GM21423 (cell line): ENCODE data around the gene SLC38A4.

Experiments used
- ATAC-seq: cut with Tn5 transposase; IDR thresholded peaks from one replicate; pipeline ENCODE4 v1.9.1; 2021; ENCODE audit warnings: mild to moderate bottlenecking, moderate library complexity; ENCODE audit not compliant: unreplicated experiment

SLC38A4 gene

DNA sequence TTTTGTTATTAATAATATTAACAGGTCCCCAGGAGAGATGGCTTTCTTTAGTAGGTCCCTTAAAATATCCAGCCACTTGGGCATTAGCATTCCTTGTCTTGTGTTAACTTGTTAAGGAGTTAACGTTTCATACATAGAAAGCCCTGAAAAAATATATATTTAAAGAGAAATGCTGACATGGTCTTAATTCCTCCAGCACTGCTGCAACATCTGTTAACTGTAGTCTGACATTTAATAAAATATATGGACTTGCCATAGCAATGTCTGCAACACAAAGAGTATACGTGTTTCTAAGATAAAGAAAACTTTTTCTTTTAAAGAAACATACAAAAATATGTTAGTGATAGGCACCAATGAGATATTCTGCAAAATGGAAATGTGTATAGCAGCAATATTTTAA is 10.0 kb downstream of the SLC38A4 start:
- no peak for ATAC-seq

DNA sequence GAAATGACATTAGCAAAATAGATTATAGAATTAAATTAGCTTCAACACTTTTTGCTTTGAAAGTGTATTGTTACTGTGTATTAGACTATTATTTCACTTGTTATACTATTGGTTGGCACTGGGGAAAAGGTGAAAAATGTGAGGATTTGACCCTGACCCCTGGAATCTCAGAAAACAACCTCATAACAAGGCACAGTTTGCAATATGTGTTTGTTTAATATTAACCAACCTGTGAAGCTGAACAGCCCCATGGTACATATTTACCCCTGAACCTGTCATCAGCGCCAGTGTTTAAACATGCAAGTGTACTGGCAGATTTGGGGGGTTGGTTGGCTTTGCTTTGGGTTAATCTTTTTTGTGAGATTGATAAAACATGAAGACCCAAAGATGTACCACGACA is 11.7 kb downstream of the SLC38A4 start:
- no peak for ATAC-seq

DNA sequence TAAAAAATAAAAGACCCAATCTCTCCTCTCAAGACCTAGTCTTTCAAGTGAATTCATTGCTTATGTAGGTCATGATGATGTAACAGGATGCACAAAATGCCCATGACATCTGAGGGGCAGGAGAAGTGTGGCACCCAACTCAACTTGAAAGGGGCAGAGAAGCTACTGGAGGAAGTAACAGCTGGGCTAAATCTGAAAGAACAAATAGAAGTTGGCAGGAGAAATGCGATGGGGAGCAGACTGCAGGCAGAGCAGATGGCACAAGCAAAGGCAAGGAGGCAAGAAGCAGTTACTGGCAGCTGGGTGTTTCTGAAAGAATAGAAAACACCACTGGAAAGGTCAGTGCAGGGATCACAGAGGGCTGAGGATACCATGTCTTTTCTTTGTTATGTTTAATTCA is 14.6 kb downstream of the SLC38A4 start:
- no peak for ATAC-seq

DNA sequence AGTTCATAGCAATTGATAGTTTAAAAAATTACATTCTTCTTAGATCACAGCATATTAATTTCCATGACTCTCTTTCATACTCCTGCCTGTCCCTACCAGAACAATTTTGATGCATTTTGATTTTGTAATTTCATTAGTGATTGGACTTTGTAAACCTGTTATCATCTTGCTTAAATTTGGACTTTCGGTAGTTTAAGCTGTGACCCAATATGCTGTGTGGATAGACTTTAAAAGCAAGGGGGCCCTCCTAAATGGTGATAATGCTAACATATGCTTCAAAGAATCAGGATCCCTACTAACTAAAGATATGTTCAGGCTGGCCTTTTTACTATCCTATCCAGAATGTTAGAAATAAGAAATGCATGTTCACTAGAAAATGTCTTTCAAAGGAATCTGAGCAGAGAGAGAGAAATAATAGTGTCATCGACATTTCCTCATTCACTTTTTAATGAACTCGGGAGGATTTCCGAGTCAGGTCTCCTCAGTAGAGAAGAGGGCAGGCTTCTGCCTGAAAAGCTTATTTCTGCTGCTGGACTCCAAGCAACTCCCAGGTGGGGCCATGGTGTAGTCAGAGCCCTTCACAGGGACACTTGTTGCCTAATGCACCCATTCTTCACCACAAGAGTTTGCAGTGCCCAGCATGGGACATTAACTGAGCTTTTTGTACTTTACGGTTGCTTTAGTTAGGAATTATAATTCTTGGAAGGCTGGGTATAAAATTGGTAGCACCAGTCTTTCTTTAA is 16.7 kb downstream of the SLC38A4 start:
- ATAC-seq = no peak

DNA sequence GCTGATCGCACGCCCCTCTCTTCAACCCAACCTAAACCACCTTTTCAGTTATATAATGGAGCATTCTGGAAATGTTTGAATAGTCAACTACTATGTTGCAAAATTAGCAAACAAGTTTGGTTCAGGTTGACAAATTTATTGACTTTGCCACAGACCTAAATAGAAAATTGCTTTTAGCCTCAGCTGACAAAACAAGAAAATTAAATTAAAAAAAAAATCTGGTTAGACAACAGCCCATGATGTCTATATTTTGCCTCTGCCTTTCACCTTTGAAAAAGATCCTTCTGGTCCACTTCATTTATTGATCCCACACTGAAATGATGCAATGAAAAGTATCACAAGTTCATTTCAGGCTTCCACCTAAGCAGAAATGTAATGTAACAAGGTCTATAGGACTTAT is 17.5 kb downstream of the SLC38A4 start:
- ATAC-seq = no peak

DNA sequence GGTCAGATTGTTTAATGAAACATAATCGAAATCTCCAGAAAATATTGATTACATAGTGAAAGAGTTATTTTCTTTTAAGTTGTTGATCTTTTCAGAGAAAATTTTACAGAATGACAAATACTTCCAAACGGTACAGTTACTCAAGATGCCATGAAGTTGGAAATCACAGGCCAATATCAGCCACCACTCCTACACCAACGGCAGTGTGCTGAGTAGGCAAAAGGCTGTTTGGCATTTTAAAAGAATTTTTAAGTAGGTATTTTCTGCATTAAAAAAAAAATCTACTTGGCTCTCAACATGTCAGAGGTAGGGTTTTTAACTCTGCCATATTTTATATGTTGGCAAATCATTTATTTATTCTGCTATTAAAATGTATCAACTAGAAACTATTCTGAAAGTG is 21.7 kb downstream of the SLC38A4 start:
- ATAC-seq = no peak

DNA sequence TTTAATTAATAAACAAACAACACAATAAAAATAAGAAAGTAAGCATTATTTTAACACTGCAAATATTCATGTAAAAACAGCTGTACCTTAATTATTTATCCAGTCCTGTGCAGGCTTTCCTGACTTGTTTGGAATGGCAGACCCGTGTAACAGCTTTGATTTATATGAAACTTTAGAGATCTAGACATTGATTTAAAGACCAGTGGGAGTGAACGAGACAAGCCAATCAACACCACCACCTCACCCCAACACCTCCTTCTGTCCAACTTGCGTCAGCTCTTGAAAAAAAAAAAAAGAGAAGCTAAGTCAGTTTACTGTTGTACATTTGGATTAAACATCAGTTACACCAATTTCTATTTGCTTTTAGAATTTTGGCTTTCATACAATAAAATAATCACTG is 22.3 kb downstream of the SLC38A4 start:
- ATAC-seq = no peak

DNA sequence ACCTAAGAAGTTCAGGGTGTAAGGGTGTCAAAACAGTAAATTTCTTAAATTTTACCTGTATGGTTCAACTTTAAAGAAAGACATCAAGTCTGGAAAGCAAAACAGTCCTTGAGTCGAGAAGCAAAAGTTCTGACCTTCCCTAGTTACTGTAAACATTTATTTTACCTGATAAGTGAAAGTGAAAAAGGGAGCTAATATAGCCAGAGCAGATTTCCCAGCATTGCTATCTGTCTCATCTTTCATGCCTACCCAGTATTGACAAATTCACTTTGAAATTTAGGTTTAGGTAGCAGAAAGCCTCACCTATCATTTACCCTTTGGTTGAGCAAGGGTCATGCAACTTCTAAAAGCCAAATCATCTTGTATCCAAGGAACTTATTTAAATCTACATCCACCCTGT is 24.5 kb downstream of the SLC38A4 start:
- ATAC-seq = no peak

DNA sequence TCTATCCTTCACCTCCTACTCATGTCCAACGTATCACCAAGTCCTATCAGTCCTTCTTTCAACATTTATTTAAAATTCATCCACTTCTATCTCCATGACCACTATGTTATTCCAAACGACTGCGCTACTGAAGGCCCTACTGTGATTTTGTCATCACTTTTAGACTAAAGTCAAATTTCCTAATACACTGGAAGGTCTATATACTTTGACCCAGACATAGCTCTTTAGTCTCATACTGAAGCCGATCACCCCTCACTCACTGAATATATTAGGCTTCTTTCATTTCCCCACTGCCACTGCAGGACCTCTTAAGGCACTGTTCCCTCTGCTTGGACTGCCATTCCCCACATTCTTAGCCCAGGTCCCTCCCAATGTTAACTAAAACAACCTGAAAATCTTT is 25.6 kb downstream of the SLC38A4 start:
- ATAC-seq = no peak

DNA sequence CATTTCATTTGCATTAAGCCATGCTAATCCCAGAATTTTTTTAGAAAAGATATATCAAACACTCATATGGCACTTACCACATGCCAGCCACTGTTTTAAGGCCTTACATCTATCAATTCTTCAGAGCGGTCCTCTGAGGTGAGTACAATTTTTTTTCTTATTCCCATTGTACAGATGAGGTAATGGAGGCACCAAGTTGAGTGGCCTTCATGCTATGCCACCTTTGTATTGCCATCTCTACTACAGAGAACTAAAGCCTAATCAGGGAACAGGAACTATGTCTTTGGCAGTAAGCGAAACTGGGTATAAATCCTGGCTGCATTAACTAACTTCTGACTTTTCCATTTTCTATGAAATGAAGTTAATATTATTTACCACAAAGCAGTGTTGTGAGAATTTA is 27.1 kb downstream of the SLC38A4 start:
- no peak for ATAC-seq

DNA sequence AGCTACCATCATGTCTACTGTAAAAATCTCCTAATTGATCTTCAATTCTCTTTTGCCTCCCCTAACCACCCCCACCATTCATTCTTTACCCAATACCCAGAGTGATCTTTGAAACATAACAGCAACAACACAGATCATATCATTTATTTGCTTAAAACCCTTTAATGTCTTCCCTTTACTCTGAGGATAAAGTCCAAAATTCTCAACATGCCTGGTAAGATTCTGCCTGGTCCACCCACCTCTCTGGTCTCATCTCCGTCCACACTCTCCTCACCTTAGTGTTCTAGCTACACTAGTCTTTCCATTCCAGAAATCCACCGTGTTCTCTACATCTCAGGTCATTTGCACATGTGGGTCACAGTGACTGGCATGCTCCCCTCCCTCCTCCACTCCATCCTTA is 27.7 kb downstream of the SLC38A4 start:
- ATAC-seq = no peak

DNA sequence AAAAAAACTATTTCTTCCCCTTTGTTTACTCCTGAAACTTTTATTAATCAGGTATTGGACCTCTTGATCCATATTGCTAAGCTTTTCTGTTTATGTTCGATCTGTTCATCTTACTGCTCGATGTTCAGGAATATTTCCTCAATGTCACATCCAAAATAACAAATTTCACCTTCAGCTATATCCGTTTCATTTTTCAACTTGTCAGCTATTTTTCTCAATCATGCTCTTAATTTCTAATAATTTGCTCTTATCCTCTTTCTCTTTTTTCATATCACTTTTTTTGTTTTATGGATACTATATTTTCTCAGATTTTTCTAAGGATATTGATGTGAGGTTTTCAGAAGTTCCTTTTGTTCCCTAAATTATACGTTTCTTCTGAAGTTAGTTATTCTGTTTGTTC is 29.8 kb downstream of the SLC38A4 start:
- ATAC-seq = no peak

DNA sequence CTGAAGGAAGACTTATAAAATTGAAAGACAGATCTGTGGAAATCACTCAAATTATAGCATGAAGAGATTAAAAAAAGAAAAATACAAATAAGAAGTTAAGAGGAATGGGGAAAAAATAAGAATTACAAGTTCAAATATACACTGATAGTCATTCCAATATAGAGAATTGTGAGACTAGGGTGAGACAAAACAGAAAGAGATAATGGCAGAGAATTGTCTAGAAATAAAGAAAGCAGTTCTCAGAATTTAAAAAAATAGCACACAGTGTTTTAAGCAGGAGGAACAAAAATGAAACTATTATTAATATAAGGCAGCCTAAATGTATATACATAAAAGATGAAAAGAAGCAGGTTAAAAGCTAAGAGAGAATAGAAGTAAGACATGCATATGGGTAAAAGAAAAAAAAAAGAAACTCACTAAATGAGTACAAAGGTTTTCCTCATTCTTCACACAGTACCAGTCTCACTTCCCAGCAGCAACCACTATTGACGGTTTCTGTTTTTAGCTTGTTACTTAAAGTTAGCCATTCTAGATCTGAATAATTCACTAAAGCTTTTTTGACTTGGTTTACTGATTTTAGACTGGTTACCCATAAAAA is 31.1 kb downstream of the SLC38A4 start:
- ATAC-seq = no peak

DNA sequence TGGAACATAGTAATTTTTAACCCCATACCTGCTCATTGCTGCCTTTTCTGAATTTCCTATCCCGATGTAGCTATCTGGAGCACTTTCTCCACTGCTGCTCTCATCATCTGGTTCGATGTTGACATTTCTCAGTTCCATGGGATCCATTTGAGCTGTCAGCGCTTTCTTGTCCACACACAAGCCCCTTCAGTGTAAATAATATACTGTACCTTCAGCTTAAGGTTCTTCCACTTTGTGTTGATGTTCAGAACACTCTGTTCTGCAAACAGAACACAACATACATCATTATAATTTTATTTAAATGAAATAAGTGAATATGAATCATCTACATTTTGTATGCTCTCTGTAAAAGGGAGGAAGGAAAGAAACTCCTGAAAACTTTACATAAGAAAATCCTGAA is 32.9 kb downstream of the SLC38A4 start:
- no peak for ATAC-seq

DNA sequence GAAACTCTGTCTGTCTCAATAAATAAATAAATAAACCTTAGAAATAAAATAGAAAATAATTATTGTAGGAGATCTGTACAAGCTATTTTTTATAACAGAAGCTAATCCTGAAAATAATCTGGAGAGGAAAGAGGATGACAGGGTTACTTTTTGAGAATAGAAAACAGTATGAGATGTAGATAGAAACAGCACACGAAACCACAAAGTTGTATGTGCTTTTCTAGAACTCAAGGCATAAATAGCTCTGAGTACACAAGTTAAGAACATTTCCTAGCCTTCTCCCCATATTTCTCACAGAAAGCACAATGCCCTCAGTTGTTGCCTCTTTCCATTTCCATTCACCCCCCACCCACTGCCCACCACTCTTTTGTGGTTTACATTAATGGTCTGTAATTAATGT is 35.7 kb downstream of the SLC38A4 start:
- no peak for ATAC-seq

DNA sequence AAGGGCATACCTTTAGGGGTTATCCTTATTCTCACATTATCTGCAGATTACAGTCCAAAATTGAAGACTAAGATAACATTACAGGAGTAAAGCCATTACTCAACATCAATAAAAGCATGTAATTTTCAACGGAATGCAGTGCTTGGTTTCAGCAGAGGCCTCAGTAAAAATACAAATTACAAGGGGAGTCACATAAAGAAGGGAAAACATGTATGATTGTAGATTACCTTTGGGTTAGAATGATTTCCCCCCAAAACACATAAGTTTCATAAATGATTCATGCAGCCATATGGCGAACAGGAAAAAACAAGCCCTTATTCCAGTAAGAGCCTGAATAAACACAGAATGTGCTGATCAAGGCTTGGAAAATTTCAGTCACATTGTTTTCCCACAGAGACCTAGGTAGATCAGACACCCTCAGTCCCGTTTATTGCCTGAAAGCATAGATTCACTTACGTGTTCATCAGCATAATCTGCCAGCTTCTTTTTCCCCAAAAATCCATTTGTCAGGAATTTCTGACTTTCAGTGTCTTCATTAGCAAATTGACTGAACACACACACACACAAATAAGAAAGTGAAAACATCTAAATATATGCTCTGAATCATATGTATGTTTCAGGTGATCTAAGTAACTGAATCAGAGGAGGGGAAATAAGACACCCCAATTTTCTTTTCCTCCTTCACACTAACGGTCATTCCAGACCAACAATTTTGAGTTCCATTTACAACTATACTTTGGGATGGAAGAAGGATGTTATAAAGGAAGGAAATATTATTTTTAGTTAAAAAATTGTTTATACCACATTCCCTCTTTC is 37.5 kb downstream of the SLC38A4 start:
- no peak for ATAC-seq

DNA sequence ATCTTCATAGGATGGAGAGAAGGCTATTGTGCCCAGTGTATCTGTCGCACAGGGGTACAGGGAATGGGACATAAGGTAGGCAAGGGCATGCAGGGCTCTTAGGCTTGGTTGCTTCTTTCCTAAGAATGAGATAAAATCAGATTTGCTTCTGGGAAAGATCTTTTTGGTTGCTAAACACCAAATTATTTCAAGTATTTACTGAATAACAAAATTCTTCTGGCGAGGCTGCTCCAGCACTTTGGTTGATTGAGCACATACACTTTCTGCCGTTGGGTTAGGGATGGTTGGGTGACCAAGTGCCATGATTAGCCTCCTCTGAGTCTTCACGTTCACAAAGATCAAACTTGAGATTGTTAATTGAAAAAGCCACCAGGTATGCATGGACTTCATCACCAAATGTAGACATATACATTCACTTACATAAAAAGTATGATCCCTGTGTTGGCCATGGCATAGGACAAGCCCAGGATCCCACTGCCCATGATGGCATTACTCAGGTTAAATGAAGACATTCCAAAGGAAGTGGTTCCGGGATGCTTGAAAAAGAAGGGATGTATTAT is 38.2 kb downstream of the SLC38A4 start:
- ATAC-seq = no peak

DNA sequence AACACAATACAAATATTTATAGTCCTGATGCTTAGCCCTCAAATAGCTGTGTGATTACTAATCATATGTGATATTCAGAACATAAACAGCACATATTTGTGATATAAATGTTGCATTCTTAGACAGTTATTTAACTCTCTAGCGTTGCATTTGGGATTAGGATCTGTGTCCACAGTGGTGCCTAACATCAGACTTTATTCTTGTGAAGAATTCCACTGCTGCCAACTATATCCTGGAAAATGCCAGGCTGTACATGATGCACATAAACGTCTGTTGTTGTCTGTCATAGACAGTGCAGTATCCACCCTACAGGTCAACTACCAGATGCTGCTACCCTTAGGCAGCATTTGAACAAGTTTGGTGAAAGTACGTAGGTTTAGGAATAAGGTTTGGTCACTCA is 39.0 kb downstream of the SLC38A4 start:
- ATAC-seq = no peak

DNA sequence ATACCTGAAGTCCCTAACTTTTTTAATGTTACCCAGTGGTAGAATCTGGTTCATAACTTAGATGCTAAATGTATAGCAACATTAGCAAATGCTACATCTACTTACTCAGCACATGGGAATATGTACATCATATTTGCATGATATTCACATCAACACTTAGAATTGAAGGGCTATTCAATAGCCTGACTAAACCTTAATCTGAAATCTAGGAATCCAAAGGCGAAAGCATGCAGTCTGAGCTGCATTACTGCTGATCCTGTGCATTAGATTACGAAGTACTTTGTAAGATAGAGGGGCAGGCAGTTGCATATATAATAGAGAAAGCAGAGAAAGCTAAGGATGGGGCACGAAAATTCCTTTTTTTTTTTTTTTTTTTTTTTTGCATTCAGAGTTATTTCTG is 40.4 kb downstream of the SLC38A4 start:
- ATAC-seq = no peak

DNA sequence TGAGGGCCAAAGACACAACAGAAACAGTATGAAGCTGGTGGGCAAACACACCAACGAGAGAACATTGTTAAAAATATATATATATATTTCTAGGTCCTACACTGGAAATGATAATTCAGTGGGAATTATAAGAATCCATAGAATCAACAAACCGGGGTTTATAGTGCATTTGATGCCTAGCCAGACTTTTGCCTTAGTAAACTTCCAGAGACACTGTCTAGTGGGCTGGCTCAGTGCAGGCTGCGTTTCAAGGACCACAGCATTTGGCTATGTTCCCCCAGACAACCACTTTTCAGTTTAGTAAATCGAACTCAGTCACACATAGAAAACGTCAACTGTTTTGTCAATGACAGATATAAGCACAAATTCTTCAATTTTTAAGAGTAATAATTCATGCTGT is 41.9 kb downstream of the SLC38A4 start:
- ATAC-seq = no peak

DNA sequence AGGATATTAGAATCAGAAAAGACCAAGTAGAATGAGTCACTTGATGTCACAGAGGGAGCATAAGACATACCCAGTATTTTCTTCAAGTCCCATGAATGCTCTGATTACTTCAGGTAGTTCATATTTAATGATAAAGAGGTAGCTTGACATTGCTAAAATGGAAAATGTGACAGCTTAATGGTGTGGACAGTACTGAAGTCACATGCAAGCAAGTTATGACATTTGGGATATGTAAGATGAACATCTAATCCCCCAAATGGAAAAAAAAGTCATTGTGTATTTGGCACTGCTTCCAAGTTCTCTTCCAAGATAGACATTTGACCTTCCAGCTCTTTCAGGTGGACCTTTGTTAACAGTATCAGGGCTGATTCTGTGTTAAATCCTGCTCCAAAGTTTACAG is 45.9 kb downstream of the SLC38A4 start:
- ATAC-seq = no peak

DNA sequence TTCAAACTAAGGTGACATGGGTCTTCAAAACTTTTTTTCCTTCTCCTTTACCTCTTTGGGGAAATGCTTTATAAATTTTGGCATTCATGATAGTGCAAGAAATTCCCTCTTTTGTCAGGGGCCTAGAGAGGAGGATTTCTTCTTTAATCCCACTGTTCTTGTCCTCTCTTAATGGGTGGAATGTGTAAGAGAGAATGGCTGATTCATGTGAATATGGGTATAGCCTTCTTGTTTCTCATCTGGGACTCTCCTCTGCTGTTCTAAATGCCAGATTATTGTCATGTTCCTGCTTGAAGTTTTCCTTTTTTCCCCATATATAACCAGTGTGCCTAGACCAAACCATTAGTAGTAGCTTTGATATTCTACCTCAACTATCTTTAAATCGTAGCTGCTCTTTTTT is 46.7 kb downstream of the SLC38A4 start:
- no peak for ATAC-seq
